ENCODE measurements around the gene TRA2A.
"Not testable (repeated sequence)": the region's sequence is repeated elsewhere in the genome, so short reads cannot be mapped to it uniquely, and the experiment has no call there.

TRA2A gene

GRCh38 chr7:23531794-23532489 lies at the start of gene TRA2A:
TSS of gene TRA2A (minus strand) at chr7:23531981. CDS start at chr7:23531824, 157 bp downstream.
- DNase-seq: peak; percentile 97 to 98

GRCh38 chr7:23570592-23571200 lies 38.9 kb upstream of the TRA2A start:
- DNase-seq: peak; percentile 74

- no peak for DNase-seq
Observed at GRCh38 chr7:23558303-23558702, 26.5 kb upstream of the TRA2A start.

GRCh38 chr7:23547662-23548061 lies 15.9 kb upstream of the TRA2A start:
- no peak for DNase-seq

- DNase-seq: peak; percentile 72 to 79
Observed at GRCh38 chr7:23546897-23547572, 15.3 kb upstream of the TRA2A start.

- no peak for DNase-seq
Observed at GRCh38 chr7:23545493-23545892, 13.7 kb upstream of the TRA2A start.

GRCh38 chr7:23544913-23545354 lies 13.2 kb upstream of the TRA2A start:
- no peak for DNase-seq

- DNase-seq: no peak
Observed at GRCh38 chr7:23542752-23543151, 11.0 kb upstream of the TRA2A start.

GRCh38 chr7:23539494-23539907 lies 7.7 kb upstream of the TRA2A start:
- no peak for DNase-seq

- no peak for DNase-seq
Observed at GRCh38 chr7:23538301-23538700, 6.5 kb upstream of the TRA2A start.

GRCh38 chr7:23533238-23533604 lies 1.4 kb upstream of the TRA2A start:
- no peak for DNase-seq

GRCh38 chr7:23532490-23533237 lies 883 bp upstream of the TRA2A start:
- DNase-seq: no peak

GRCh38 chr7:23531050-23531793 lies 559 bp downstream of the TRA2A start:
- DNase-seq: peak; percentile 60 to 64

GRCh38 chr7:23530405-23530804 lies 1.4 kb downstream of the TRA2A start:
- no peak for DNase-seq

GRCh38 chr7:23529262-23529859 lies 2.4 kb downstream of the TRA2A start:
- DNase-seq: no peak

GRCh38 chr7:23525611-23526010 lies 6.2 kb downstream of the TRA2A start:
- DNase-seq: not testable (repeated sequence)

GRCh38 chr7:23524473-23524872 lies 7.3 kb downstream of the TRA2A start:
- no peak for DNase-seq

- no peak for DNase-seq
Observed at GRCh38 chr7:23523486-23524075, 8.2 kb downstream of the TRA2A start.

GRCh38 chr7:23520582-23520981 lies 11.2 kb downstream of the TRA2A start:
- DNase-seq: no peak

- no peak for DNase-seq
Observed at GRCh38 chr7:23514755-23515154, 17.0 kb downstream of the TRA2A start.

- DNase-seq: not testable (repeated sequence)
Observed at GRCh38 chr7:23513746-23514145, 18.0 kb downstream of the TRA2A start.

- DNase-seq: no peak
Observed at GRCh38 chr7:23494009-23494408, 37.8 kb downstream of the TRA2A start.
